HG03025 (cell line): Measurements from ENCODE around the gene OGN.
"Not testable (repeated sequence)": the region's sequence is repeated elsewhere in the genome, so short reads cannot be mapped to it uniquely, and the experiment has no call there.

Source experiments
- ATAC-seq: cut with Tn5 transposase; IDR thresholded peaks from one replicate; pipeline ENCODE4 v1.9.1; 2021; ENCODE audit warnings: mild to moderate bottlenecking, moderate library complexity; ENCODE audit not compliant: unreplicated experiment, low FRiP score

The OGN gene

GRCh38 chr9:92404042-92404836 is at the start of gene OGN:
Gene OGN (minus strand): TSS chr9:92404578. CDS start chr9:92403407, 1,171 bp downstream.
- no peak for ATAC-seq

- no peak for ATAC-seq
Observed at GRCh38 chr9:92446536-92446935, 42.2 kb upstream of the OGN start.

DNA sequence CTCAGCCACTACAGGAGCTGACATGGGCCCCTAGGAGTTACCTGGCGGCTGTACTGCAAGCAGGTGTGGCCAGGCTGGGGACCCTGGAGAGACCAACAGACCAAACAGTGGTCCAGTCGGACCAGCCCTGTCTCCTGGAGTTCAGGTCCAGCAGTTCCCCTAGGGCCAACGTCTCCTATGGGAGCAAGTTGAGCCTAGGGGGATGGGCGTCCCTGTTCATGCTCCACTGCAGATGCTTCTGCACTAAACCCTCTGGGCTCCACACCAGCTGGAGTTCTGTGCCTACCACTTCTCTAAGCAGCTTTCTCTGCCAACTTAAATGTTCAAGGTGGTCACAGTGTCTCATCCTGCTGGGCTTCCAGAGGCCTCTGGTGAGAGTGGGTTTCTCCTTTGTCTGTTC is 40.5 kb upstream of the OGN start:
- no peak for ATAC-seq

DNA sequence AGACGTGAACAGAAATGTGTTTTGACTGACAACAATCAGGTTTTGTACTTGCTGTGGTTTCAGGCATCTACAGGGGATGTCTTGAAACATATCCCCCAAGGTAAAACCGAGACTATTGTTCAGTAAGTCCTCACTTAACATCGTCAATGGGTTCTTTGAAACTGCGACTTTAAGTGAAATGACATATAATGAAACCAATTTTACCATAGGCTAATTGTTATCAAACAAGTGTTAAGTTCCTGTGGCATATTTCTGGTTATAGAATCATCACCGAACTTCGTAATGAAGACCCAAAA is 36.3 kb upstream of the OGN start:
- no peak for ATAC-seq

- ATAC-seq: no peak
Observed at GRCh38 chr9:92439921-92440750, 35.8 kb upstream of the OGN start.

DNA sequence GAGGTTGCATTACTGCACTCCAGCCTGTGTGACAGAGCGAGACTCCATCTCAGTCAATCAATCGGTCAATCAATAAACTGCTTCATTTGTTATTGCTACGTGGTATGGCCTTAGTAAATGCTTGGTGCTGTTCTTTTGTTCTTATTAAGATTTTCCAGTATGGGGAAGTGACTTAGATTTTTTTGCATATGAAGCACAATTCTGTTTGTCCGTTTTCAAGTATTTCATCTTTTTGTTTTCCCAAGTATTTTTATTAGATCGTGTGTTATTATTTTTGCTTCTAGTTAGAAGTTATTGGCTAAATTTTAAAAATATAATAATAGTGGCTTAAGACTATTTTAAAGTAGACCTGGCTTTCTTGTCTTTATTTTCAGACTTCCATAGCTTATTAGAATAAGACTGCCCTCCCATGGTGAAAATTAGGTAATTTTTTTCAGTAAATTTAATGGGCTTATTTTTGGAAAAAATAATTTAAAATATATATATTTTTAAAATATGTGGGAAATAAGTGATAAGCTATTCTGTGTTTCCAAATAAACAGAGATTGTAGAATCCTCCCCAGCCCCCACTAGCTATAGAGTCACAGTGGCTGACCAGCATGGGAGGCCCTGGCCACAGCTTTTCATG is 34.6 kb upstream of the OGN start:
- no peak for ATAC-seq

DNA sequence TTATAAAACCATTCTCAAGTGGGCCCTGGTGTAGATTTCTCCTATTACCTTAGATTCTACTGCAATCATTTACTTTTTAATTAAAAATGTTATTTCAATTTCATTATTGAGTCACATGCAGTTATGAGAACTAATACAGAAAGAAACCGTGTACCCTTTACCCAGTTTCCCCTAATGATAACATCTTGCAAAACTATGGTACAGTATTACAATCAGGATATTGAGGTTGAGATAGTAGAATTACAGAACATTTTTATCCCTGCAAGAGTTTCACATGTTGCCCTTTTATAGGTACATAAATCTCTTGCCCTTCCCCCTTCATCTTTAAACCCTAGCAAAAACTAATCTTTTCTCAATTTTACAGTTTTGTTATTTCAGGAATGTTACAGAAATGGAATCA is 30.9 kb upstream of the OGN start:
- no peak for ATAC-seq

DNA sequence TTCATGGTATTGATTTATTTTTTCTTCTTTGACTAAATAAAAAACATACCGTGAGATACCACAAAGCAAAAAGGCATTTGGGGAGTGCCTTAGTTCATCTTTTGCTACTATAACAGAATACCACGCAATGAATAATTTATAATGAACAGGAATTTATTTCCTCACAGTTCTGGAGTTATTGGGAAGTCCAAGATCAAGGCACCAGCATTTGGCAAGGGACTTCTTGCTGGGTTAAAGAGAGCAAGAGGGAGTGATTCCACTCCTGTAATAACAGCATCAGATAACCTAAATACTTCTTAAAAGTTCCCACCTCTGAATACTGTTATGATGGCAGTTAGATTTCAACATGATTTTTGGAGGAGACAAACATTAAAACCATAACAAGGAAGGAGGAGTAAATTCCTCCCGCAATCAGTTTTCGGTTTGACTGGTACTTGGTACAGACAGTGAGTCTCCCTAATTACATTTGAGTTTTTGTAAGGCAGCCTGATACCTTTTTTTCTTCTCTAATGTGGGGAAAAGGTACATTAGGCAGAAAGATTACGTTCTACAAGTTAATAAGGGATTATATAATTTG is 28.7 kb upstream of the OGN start:
- no peak for ATAC-seq

- no peak for ATAC-seq
Observed at GRCh38 chr9:92432350-92432749, 28.0 kb upstream of the OGN start.

DNA sequence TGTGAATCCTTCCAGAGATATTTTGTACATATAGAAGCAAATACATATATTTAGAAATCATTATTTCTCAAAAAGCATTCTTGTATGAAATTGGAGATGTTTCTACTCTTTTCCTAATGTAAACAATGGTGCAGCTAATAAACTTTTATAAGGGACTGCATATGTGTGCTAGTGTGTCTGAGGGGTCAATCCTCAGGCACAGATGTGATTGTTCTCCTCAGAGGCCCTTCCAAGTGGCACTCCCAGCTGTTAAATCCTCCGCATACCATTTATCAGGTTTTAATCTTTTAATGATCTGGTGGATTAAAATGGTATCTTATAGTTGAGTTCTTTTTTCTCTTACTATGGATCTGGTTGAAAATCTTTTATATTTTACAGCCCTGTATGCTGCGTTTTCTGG is 25.5 kb upstream of the OGN start:
- ATAC-seq: no peak

- ATAC-seq: no peak
Observed at GRCh38 chr9:92426501-92427145, 22.2 kb upstream of the OGN start.

- no peak for ATAC-seq
Observed at GRCh38 chr9:92425474-92425873, 21.1 kb upstream of the OGN start.

DNA sequence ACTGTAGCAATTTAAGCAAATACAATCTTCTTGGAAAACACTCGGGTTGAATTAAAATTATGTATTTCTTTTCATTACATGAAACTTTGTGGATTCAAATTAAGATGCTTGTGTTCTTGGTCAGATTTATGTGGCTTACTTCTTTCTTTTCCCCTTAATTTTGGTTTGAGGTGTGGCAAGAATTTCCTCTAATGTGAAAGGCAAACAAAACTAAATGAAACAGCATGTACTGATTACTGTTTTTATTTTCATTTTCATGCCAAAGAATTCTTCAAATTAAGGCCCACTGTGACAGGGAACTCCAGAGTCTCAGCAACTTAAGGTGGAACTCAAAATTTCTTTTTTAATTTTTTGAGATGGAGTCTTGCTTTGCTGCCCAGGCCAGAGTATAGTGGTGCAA is 20.0 kb upstream of the OGN start, which contains the start of gene OMD:
OMD (minus strand) TSS at position 132 of the 400 bp plus-strand sequence. CDS start 6,913 bp downstream, outside the sequence.
- no peak for ATAC-seq

GRCh38 chr9:92423612-92424011 is 19.2 kb upstream of the OGN start:
- ATAC-seq: no peak

GRCh38 chr9:92422611-92423338 is 18.4 kb upstream of the OGN start:
- no peak for ATAC-seq

DNA sequence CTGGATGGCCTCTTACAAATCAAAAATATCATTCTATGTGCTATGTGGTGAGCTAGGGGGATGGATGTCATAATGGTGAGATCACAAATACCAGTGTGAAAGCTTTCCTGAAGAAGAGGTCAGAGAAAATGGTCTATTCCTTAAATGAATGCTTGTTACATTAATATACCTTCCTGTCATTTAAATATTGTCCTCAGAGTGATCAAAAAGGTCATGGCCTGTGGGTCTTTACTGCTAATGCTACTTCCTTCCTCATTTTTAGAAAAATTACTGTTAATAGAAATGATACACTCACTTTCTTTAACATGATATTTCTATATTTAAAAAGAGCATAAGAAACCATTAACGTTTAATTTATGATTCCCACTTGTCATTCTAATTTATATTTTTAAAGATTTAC is 10.2 kb upstream of the OGN start:
- ATAC-seq: no peak

DNA sequence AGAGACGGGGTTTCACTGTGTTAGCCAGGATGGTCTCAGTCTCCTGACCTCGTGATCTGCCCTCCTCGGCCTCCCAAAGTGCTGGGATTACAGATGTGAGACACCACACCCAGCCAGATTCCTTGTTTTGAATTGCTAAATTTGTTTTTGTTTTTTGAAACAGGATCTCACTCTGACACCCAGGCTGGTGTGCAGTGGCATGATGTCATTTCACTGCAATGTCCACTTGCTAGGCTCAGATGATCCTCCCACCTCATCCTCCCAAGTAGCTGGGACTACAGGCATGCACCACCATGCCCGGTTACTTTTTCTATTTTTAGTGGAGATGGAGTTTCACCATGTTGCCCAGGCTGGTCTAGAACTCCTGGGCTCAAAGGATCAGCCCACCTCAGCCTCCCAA is 6.8 kb upstream of the OGN start:
- ATAC-seq: not testable (repeated sequence)

- no peak for ATAC-seq
Observed at GRCh38 chr9:92408747-92409478, 4.5 kb upstream of the OGN start.

DNA sequence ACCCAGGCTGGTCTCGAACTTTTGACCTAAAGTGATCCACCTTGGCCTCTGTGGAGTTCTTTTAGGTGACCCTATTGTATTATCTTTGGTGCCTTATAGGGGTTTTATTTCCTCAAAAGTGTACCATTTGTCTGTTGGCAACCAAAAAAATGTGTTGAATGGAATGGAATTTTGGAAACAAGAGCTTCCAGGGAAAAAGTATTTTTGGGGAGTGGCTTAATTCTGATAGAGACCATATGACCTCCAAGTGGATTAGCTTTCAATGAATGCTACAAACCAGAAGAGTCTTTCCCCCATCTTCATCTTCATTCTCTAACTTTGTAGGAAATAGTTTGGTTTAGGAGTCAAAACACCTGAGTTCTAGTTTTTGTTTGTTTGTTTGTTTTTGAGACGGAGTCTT is 3.4 kb upstream of the OGN start:
- no peak for ATAC-seq
